22Rv1 (cell line): Measurements from ENCODE around the gene COX5A.

Experiments used
- H3K27ac ChIP-seq: fragments of 450-650 bp; 2 replicates; pipeline ENCODE4 v1.5.1; 2017
- ZFX ChIP-seq: fragments of 450-650 bp; IDR thresholded peaks from 2 replicates; pipeline ENCODE4 v1.6.1; 2017; ENCODE audit warnings: antibody characterized with exemption, borderline replicate concordance
- TF ChIP-seq, protein P1 (sequence below): fragments of 450-650 bp; IDR thresholded peaks from 2 replicates; pipeline ENCODE4 v1.5.1; 2017; ENCODE audit warnings: mild to moderate bottlenecking

COX5A gene

GRCh38 chr15:74890665-74890960 is 47.3 kb downstream of the COX5A start:
- TF ChIP-seq, protein P1, sequence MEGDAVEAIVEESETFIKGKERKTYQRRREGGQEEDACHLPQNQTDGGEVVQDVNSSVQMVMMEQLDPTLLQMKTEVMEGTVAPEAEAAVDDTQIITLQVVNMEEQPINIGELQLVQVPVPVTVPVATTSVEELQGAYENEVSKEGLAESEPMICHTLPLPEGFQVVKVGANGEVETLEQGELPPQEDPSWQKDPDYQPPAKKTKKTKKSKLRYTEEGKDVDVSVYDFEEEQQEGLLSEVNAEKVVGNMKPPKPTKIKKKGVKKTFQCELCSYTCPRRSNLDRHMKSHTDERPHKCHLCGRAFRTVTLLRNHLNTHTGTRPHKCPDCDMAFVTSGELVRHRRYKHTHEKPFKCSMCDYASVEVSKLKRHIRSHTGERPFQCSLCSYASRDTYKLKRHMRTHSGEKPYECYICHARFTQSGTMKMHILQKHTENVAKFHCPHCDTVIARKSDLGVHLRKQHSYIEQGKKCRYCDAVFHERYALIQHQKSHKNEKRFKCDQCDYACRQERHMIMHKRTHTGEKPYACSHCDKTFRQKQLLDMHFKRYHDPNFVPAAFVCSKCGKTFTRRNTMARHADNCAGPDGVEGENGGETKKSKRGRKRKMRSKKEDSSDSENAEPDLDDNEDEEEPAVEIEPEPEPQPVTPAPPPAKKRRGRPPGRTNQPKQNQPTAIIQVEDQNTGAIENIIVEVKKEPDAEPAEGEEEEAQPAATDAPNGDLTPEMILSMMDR: no peak
- TF ChIP-seq ZFX: no peak
- peak overlapping the region; percentile 79 for H3K27ac ChIP-seq

DNA sequence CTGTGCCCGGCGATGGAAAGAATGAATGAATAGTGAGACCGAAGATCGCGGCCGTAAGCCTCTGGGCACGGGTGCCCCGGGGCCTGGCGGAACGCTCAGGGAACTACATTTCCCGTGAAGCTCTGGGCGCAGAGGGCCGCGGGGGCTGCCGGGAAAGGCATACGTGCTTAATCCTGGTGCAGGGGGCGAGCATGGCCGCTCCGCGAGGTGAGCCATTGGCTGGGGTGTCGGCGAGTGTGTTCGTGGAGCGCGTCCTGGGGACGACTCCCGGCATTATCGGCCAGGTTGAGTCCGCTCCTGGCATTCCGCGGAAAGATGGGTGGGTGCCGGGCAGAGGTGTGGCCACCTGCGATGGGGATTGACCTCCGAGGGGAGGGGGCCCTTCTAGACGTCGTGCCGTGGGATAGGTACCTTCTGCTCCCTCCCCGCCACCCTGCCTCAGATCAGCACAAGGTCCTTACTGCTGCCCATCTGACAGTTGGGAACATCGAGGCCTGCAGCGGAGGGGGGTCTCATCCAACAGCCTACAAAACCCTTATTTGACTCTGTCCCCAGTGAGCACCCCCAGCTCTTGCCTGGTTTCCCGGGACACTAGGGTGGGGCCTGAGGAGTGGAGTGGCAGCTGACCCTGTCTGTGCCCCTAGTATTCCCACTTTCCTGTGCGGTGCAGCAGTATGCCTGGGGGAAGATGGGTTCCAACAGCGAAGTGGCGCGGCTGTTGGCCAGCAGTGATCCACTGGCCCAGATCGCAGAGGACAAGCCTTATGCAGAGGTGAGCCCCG is 47.8 kb downstream of the COX5A start, which contains the start of gene MPI:
TSS of gene MPI (plus strand) at position 160 of the 782 bp plus-strand sequence. CDS start at position 192, 32 bp downstream.
- peak within 1 kb of the TSS; percentile 79 for H3K27ac ChIP-seq
- no peak for TF ChIP-seq ZFX
- TF ChIP-seq, protein P1: no peak

DNA sequence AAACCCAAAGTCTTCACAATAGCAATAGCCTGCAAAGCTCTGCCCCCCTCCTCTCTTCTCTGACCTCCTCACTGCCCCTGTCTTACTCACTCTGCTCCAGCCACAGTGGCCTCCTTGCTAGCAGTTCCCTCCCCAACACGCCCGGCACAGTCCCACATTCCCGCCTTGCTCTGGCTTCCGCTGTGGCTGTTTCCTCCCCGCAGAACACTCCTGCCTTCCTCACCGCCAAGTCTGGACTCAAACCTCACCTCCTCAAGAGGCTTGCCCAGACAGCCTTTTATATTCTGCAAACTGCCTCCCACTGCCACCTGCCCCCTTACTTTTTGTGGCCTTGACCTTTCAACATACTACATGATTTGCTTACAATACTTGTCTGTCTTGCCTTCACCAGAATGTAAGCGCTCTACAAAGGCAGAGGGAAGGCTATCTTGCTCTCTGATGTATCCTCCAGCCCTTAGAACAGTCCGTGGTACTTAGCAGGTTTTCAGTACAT is 48.4 kb downstream of the COX5A start:
- TF ChIP-seq, protein P1: no peak
- H3K27ac ChIP-seq: peak overlapping the region; percentile 79

DNA sequence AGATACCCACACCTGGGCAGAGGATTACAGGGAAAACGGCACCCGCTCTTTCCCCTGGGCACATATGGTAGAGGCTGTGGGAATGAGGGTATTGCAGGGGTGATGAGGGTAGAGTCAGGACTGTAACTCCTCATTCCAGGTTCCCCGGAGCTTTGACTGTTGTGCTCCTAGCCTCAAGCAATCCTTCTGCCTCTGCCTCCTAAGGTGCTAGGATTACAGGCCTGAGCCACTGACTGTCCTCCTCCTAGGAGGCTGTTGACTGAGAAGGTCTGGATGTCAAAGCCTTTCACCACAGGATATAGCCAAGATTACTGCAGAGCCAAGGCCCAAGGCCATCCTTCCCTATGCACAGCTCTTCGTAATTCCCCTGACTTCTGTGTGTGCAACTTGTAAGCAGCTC is 49.2 kb downstream of the COX5A start:
- TF ChIP-seq ZFX: no peak
- TF ChIP-seq, protein P1: no peak

GRCh38 chr15:74887537-74888193 is 50.2 kb downstream of the COX5A start:
- 0 out of 2 replicates have a peak overlapping the region, but pooled peaks have one; percentile 22 for H3K27ac ChIP-seq

More for the DNA sequence above, 49.2 kb downstream of the COX5A start:
- peak overlapping the region; percentile 79 for H3K27ac ChIP-seq

DNA sequence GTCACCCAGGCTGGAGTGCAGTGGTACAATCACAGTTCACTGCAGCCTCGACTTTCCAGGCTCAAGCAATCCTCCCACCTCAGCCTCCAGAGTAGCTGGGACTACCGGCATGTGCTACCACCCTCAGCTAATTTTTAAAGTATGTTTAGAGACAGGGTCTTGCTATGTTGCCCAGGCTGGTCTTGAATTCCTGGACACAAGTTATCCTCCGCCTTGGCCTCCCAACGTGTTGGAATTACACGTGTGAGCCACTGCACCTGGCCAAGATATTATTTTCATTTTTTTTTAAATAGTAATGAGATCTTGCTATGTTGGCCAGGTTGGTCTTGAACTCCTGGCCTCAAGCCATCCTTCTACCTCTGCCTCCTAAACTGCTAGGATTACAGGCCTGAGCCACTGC is 52.4 kb downstream of the COX5A start:
- TF ChIP-seq, protein P1: no peak
- TF ChIP-seq ZFX: no peak
- no peak overlapping the region for H3K27ac ChIP-seq

DNA sequence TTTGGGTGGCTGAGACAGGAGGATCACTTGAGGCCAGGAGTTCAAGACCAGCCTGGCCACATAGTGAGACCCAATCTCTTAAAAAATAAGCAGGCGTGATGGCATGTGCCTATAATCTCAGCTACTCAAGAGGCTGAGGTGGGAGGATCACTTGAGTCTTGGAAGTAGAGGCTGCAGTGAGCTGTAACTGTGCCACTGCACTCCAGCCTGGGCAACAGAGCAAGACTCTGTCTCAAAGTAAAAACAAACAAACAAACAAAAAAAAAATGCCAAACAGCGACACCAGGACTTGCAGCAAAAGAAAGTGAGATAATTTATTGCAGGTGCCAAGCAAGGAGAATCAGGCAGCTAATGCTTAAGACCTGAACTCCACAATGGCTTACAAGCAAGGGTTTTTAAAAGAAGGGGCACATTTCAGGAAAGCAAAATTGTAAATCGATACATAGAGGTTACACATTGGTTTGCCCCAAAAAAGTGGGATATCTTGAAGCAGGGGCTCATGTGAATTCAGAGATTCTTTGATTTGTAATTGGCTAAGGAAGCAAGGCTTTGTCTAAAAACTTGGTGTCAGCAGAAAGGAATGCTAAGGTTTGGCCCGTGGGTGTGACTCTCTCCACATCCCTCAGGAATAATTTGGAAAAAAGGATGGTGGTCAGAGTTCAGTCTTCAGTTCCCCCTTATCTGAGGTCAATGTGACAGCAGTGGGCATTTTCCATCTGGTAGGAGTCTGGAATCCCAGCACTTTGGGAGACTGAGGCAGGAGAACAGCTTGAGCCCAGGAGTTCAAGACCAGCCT is 53.2 kb downstream of the COX5A start:
- no peak overlapping the region for H3K27ac ChIP-seq
- no peak for TF ChIP-seq ZFX
- TF ChIP-seq, protein P1: no peak
